Measurements from ENCODE around the gene KIAA0040.

The KIAA0040 gene

DNA sequence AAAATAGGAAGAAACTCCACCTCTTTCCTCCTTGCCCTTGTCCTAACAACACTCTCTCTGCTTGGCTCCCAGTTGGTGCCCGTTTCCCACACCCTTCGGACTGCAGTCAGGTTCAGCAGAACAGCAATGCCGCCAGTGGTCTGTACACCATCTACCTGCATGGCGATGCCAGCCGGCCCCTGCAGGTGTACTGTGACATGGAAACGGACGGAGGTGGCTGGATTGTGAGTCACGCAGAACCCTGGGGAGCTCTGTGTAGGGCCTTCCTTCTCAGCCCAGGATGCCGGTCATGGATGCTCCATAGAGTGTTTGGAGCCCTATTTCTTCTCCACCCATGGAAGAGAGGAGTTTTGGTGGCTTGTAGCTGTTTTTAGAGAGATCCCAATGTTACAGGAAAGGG, 64.1 kb downstream of the KIAA0040 start:
- H3K4me3 ChIP-seq (ENCODE audit: low read depth, low read length) = no peak overlapping the region
- no peak for DNase-seq (ENCODE audit: low read depth)
- no peak for TF ChIP-seq CTCF (conservative IDR thresholded peaks at IDR 0.05; ENCODE audit: low read depth, low read length)

DNA sequence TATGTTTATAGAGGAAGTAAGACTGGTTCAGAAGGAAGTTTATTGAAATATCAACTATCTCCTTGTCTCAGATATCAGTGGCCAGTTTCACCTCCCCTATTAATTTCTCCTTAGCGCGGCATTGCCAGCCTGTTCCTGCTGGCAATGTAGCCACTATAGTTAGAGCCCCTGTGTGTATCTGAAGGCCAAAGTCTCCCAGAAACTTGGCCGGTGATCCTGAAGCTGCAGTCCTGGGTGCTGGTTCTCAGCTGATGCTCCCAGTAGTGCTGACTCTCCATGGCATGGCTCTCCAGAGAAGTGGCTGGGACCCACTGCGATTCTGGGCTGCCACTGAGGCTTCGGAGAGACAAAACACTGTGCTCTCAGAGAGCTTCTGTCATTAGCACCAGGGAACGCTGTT, 65.0 kb downstream of the KIAA0040 start:
- DNase-seq (ENCODE audit: low read depth) = no peak
- no peak for TF ChIP-seq CTCF (conservative IDR thresholded peaks at IDR 0.05; ENCODE audit: low read depth, low read length)
- H3K4me3 ChIP-seq (ENCODE audit: low read depth, low read length) = no peak overlapping the region

- DNase-seq (ENCODE audit: low read depth) = no peak
- H3K4me3 ChIP-seq (ENCODE audit: low read depth, low read length) = no peak overlapping the region
- TF ChIP-seq CTCF (conservative IDR thresholded peaks at IDR 0.05; ENCODE audit: low read depth, low read length) = no peak
Measured at GRCh38 chr1:175126347-175126746, 66.2 kb downstream of the KIAA0040 start.

DNA sequence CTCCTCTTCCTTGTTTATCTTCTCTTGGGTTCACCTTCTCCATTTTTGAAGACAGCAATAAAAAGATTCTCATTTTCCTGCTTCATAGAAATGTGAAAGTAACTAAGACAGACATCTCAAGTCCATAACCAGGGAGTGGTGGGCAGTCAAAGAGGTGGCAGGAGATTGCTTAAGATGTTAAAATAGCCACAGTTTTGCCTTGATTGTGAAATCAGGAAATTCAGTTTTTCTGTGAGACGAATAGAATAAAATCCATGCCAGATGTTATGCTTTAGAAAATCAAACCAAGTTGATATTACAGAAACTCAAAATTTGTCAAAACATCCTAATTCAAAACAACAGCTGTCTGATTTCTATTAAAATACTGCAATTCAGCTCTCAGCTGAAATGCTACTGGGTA, 67.7 kb downstream of the KIAA0040 start:
- no peak overlapping the region for H3K4me3 ChIP-seq (ENCODE audit: low read depth, low read length)
- DNase-seq (ENCODE audit: low read depth) = no peak
- TF ChIP-seq CTCF (conservative IDR thresholded peaks at IDR 0.05; ENCODE audit: low read depth, low read length) = no peak

DNA sequence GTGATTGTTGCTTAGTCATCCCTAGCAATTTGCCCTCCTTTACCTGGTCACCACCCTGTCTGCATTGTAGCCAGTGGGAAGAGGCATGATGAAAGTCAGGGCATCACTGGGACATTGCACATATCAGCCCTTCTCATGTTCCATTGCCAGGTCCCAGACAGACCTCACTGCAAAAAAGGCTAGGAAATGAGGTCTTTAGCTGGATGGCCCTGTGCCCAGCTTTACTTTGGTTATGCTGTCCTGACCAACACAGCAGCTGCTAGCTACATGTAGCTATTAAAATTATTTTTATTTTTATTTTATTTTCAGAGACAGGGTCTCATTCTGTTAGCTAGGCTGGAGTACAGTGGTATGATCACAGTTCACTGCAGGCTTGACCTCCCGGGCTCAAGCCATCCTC, 72.1 kb downstream of the KIAA0040 start:
- TF ChIP-seq CTCF (conservative IDR thresholded peaks at IDR 0.05; ENCODE audit: low read depth, low read length) = no peak
- H3K4me3 ChIP-seq (ENCODE audit: low read depth, low read length) = no peak overlapping the region
- no peak for DNase-seq (ENCODE audit: low read depth)

GRCh38 chr1:175118375-175119367, 73.9 kb downstream of the KIAA0040 start:
- no peak overlapping the region for H3K4me3 ChIP-seq (ENCODE audit: low read depth, low read length)
- no peak for DNase-seq (ENCODE audit: low read depth)
- no peak for TF ChIP-seq CTCF (conservative IDR thresholded peaks at IDR 0.05; ENCODE audit: low read depth, low read length)

GRCh38 chr1:175116903-175117302, 75.7 kb downstream of the KIAA0040 start:
- TF ChIP-seq CTCF (conservative IDR thresholded peaks at IDR 0.05; ENCODE audit: low read depth, low read length) = no peak
- no peak overlapping the region for H3K4me3 ChIP-seq (ENCODE audit: low read depth, low read length)
- no peak for DNase-seq (ENCODE audit: low read depth)
